DMS114 treated with DMSO at 0.1 percent for 48 hours (cell line): ENCODE measurements around the gene PTPN2.

ENCODE experiments used
- DNase-seq: peaks from one replicate; lab custom pipeline; 2025; ENCODE audit not compliant: unreplicated experiment; lab: John Stamatoyannopoulos, UW

PTPN2 gene

GRCh38 chr18:12750076-12750714 is 133.8 kb downstream of the PTPN2 start:
- no peak for DNase-seq

DNA sequence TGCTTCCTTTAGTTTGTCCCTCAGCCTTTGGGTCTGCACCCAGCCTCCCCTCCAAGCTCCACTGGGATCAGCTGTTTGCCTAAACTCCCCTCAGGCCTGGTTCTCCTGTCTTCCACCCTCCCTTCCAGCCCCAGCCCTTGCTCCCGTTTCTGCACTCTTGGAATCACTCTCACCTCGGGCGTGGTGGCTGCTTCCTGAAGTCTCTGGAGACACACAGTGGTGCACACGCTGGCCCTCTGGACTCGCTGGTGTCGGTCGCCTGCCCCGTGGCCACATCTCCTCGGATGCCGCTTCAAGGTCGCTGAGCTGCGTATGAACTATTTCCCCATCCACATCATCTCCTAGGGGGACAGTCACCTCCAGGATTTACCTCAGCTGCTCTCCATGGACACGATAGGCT is 134.9 kb downstream of the PTPN2 start:
- DNase-seq = no peak

- no peak for DNase-seq
Measured at GRCh38 chr18:12748671-12749070, 135.4 kb downstream of the PTPN2 start.

- DNase-seq = no peak
Measured at GRCh38 chr18:12747530-12748315, 136.3 kb downstream of the PTPN2 start.

GRCh38 chr18:12745095-12745795 is 138.8 kb downstream of the PTPN2 start:
- DNase-seq = no peak

- peak; percentile 68 for DNase-seq
Measured at GRCh38 chr18:12744103-12744502, 139.9 kb downstream of the PTPN2 start.

- DNase-seq = no peak
Measured at GRCh38 chr18:12742453-12742852, 141.6 kb downstream of the PTPN2 start.
